GM18526 (cell line): ENCODE data around the gene KRT78.

Source experiments
- POLR2A ChIP-seq: IDR thresholded peaks from 3 replicates; pipeline ENCODE4 v1.6.1; 2011; ENCODE audit not compliant: insufficient read length; ENCODE audit errors: extremely low read depth

Gene KRT78

DNA sequence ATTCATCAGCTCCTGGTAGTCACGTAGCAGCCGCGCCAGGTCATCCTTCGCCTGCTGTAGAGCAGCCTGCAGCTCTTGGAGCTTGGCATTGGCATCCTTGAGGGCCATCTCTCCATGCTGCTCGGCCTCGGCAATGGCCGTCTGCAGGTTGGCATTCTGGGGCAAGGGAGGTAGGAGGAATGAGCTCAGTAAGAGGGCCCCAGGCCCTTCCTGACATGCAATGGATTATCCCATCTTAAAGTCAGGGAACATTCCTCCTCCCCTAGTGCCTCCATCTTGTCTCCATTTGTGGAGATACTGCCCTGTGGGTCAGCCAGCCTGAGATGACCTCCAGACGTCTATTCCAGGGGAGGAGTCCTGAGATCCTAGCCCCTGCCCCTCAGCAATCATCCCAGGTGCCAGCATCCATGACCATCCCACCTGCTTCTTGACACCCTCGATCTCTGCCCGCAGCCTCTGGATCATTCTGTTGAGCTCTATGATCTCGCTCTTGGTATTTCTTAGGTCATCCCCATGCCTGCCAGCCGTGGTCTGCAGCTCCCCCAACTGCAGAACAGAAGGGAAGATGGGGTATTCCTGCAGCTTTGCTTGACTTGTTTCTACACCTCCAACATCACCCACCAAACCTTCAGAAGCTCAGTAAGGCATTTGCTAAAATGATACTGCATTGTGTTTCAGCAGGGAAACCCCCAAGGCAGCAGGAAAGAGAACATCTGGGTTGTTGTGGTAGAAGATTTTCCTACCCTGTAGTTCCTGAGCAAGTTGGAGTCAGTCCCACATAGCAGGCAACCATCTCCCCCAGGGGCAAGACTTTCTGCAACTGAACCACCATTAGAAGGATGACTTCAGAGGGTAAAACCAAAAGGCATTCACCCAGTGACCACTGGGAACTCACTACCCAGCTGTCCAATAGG lies 57.3 kb downstream of the KRT78 start:
- TF ChIP-seq POLR2A = no peak

DNA sequence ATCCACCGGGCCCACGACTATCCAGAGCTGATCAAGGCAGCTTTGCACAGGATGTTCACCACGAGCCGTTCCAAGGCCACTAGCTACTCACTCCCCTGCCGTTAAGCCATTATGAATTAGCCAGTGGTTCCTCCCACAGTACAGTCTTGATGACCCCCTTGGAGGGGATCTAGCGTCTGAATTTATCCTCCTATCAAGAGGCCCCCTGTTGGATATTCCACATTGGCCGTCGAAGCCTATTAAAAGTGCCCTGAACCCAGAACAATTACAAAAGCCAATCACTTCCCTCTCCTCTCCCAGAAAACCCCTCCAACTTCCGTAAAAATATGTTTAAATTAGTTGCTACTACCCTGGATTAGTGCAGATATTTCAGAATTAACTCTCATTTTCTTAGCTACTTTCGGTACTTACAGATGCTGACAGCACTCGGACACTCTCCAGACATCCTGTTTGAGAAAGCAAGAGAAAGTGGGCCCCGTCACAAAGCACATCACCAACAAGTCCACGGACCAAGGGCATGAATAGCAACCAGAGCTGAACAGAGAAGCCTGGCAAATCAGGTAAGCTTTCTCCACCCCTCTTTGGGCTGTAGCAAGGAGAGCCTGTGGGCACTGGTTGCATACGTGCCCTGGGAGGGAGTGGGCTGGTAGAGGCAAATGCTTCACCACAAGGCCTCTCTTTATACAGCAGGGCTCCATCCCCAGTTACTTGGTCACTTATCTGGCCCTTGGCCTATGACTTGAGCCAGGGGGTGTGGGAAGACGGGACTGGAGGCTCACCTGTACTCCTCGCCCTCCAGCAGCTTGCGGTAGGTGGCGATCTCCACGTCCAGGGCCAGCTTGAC lies 58.1 kb downstream of the KRT78 start:
- no peak for TF ChIP-seq POLR2A

- no peak for TF ChIP-seq POLR2A
Measured at GRCh38 chr12:52789637-52790426, 59.0 kb downstream of the KRT78 start.

DNA sequence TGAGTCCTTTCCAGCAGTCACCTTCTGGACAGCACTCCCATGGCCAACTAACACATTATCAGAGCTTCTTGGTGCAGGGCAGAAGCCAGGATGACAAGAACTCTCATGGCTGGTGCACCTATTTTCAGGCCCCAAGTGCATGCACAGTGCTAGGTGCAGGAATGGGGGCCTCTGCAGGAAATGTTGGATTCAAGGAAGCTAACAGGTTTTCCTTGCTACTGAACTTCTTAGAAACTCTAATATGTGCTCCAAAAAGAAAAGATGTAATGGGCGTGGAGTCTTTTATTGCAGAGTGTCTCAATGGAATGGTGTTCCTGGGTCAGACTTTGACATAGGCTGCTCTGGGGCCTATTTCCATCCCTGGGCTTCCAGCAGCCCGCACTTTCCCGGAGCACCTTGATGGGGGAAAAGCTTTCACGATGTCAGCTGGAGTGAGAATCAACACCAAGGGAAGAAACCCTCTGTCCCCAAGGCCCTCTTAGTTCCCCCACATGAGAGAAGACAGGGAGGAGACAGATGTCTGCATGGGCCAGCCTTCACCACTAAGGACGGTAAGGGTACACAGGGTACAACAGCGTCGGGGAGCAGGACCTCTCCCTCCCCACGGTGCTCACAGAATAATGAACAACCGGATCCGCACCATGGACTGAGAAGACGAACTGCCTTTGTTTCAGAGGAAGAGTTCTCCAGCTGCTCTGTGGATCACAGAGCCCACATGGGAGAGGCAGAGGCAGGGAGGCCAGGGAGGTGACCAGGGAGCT lies 59.7 kb downstream of the KRT78 start:
- no peak for TF ChIP-seq POLR2A

GRCh38 chr12:52788192-52788875 lies 60.5 kb downstream of the KRT78 start:
- no peak for TF ChIP-seq POLR2A
